ENCODE data around the gene DDHD1. TPM values are rescaled to one million over a fixed set of nuclear protein-coding genes. Genes with fewer than 3 reads are reported as not detected.

The DDHD1 gene
- total RNA-seq, 3 donors from 2014 or later (not counting 1 experiment from before 2014, with no cell fraction given): 76.6 to 82.3 (median 80.9) TPM

DNA sequence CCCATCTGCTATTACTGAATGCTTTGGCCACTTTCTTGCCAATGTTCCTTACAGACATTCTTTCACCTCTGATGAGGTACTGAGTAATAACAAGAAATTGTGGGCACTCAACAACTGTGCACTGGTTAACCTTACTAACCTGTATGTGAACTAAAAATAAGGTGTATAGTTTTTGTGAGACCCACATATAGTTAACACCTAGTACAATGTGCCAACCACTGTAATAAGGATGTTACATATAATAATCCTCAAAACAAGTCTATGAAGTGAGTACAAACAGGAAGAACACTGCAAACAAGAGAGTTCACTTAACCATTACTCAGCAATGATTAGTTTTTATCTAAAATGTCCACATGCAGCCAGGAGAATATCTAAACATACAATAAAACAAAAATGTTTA, 4.5 kb downstream of the DDHD1 start:
- intact Hi-C loops (cut with micrococcal nuclease): loop anchor here (2.0 to 5.0 kb wide), 2 partner anchors 22 to 231 kb away; no protein-coding TSS in a partner anchor
- peaks cover 33% of the 10 kb centered on the region for H3K4me1 ChIP-seq (ENCODE audit: control insufficient read depth, insufficient read depth, low read length)
- no peak overlapping the region for H3K27ac ChIP-seq (ENCODE audit: low read length)
- no peaks in the 10 kb centered on the region for H3K9me3 ChIP-seq (ENCODE audit: control insufficient read depth, insufficient read depth, low read length)
- H3K9me3 Mint-ChIP-seq: no peaks in the 10 kb centered on the region
- H3K36me3 Mint-ChIP-seq: no peaks in the 10 kb centered on the region
- no peak overlapping the region for H3K4me3 ChIP-seq (ENCODE audit: low read length)
- peak in 1 of 2 donors; percentile 41 for DNase-seq
- H3K27me3 ChIP-seq (ENCODE audit: control insufficient read depth, insufficient read depth, low read length): no peaks in the 10 kb centered on the region
- peak overlapping the region; percentile 76 for H3K4me3 Mint-ChIP-seq
- no peaks in the 10 kb centered on the region for H3K27me3 Mint-ChIP-seq (ENCODE audit: low read depth in 2 of 2)
- H3K27ac Mint-ChIP-seq: peak overlapping the region; percentile 47 to 83
- TF ChIP-seq, protein P1, sequence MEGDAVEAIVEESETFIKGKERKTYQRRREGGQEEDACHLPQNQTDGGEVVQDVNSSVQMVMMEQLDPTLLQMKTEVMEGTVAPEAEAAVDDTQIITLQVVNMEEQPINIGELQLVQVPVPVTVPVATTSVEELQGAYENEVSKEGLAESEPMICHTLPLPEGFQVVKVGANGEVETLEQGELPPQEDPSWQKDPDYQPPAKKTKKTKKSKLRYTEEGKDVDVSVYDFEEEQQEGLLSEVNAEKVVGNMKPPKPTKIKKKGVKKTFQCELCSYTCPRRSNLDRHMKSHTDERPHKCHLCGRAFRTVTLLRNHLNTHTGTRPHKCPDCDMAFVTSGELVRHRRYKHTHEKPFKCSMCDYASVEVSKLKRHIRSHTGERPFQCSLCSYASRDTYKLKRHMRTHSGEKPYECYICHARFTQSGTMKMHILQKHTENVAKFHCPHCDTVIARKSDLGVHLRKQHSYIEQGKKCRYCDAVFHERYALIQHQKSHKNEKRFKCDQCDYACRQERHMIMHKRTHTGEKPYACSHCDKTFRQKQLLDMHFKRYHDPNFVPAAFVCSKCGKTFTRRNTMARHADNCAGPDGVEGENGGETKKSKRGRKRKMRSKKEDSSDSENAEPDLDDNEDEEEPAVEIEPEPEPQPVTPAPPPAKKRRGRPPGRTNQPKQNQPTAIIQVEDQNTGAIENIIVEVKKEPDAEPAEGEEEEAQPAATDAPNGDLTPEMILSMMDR (IDR thresholded peaks at IDR 0.05): no peak
- H3K4me1 Mint-ChIP-seq: peaks cover 74 to 75% of the 10 kb centered on the region in 2 donors
- H3K36me3 ChIP-seq (ENCODE audit: control insufficient read depth, insufficient read depth, low read length): no peaks in the 10 kb centered on the region
- ATAC-seq: peak; percentile 20 to 45 (median 37)

DNA sequence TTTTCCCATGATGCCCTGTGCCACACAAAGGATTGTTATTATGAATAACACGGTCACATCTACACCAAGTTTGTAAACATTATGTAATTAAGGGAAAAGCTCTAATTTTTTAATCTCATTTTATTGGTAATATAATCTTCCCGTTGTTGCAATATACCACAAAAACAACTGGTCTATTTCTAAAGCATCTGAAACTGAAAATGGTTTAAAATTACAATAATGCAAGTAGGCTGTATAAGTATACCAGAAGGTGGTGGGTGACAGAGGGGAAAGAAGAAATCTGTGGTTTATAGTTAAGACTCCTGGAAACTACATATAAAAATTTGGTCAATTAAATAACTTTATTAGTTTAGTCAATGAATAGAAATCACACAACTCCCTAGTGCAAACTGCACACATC, 5.2 kb downstream of the DDHD1 start:
- intact Hi-C loops (cut with micrococcal nuclease): loop anchor here (2.0 to 5.0 kb wide), 2 partner anchors 21 to 231 kb away; no protein-coding TSS in a partner anchor
- WGBS (ENCODE audit: insufficient coverage): no CpG with 5 or more reads among the region's 2 CpGs
- Histone ChIP-seq H3K9me3 (ENCODE audit: control insufficient read depth, insufficient read depth, low read length) (no peaks in the 10 kb centered on the region), H3K4me1 (ENCODE audit: control insufficient read depth, insufficient read depth, low read length) (peaks cover 28% of the 10 kb centered on the region), H3K27me3 (ENCODE audit: control insufficient read depth, insufficient read depth, low read length) (no peaks in the 10 kb centered on the region), H3K36me3 (ENCODE audit: control insufficient read depth, insufficient read depth, low read length) (no peaks in the 10 kb centered on the region), H3K27ac (ENCODE audit: low read length) (no peak overlapping the region), H3K4me3 (ENCODE audit: low read length) (no peak overlapping the region)
- Mint-ChIP-seq H3K36me3 (peaks cover under 1% of the 10 kb centered on the region), H3K27me3 (ENCODE audit: low read depth in 2 of 2) (no peaks in the 10 kb centered on the region), H3K27ac (peak overlapping the region; percentile 47 to 83), H3K9me3 (no peaks in the 10 kb centered on the region), H3K4me3 (peak overlapping the region; percentile 76), H3K4me1 (peaks cover 70 to 76% of the 10 kb centered on the region in 2 donors)
- ATAC-seq (no peak), DNase-seq (no peak)
- TF ChIP-seq, protein P1 (IDR thresholded peaks at IDR 0.05): no peak

DNA sequence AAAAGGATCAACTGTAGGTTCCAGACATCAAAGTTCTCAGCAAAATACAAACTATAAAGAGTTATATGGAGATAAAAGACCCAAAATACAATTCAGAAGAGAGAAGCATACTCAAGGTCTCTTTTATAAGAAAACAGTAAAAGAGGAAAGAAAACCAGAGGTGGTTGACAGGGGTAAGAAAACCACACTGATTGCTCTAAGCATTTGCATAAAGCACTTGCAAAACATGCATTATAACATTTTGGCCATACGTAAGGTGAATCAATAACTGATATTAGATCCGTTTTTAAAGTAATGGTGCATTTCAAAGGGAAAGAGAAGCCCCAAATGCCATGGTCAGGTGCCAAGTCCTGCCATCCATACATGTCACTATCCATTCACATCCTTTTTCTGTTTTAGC, 5.9 kb downstream of the DDHD1 start:
- H3K4me1 ChIP-seq (ENCODE audit: control insufficient read depth, insufficient read depth, low read length): peaks cover 26% of the 10 kb centered on the region
- intact Hi-C loops (cut with micrococcal nuclease): loop anchor here (5.0 kb wide), 1 partner anchor 230 kb away; no protein-coding TSS in a partner anchor
- 50% methylated on average over 2 of the region's 2 CpGs for WGBS (ENCODE audit: insufficient coverage)

More for the DNA sequence above, 5.9 kb downstream of the DDHD1 start:
- peaks cover 65 to 79% of the 10 kb centered on the region in 2 donors for H3K4me1 Mint-ChIP-seq
- peak overlapping the region; percentile 47 to 83 for H3K27ac Mint-ChIP-seq
- Histone ChIP-seq H3K4me3 (ENCODE audit: low read length) (no peak overlapping the region), H3K36me3 (ENCODE audit: control insufficient read depth, insufficient read depth, low read length) (no peaks in the 10 kb centered on the region), H3K27me3 (ENCODE audit: control insufficient read depth, insufficient read depth, low read length) (no peaks in the 10 kb centered on the region), H3K27ac (ENCODE audit: low read length) (no peak overlapping the region), H3K9me3 (ENCODE audit: control insufficient read depth, insufficient read depth, low read length) (no peaks in the 10 kb centered on the region)
- ATAC-seq: no peak
- no peaks in the 10 kb centered on the region for H3K27me3 Mint-ChIP-seq (ENCODE audit: low read depth in 2 of 2)
- peaks cover 6% of the 10 kb centered on the region for H3K36me3 Mint-ChIP-seq
- H3K9me3 Mint-ChIP-seq: peaks cover 0 to 3% of the 10 kb centered on the region in 2 donors
- peak overlapping the region; percentile 43 for H3K4me3 Mint-ChIP-seq
- no peak for DNase-seq
- TF ChIP-seq, protein P1 (IDR thresholded peaks at IDR 0.05): no peak

Measured in natural killer cell (primary cell).